Fibroblast of lung (primary cell): ENCODE results near the gene PRKCG. TPM values are rescaled to one million over a fixed set of nuclear protein-coding genes. Genes with fewer than 3 reads are reported as not detected.

Experiments used
- DNase-seq, 2 donors: peaks; one replicate each; pipeline versions ENCODE4 v3.0.0 to v3.0.0-alpha.2; 2010; ENCODE audit warnings: low read depth in 2 of 2
- H2AFZ ChIP-seq: 2 replicates; pipeline ENCODE4 v1.5.1; 2012; ENCODE audit warnings: low read length, control low read depth, inconsistent platforms
- H3K27ac ChIP-seq: 2 replicates; pipeline ENCODE4 v1.5.1; 2011; ENCODE audit warnings: low read length, control low read depth; ENCODE audit not compliant: insufficient read depth
- H3K27me3 ChIP-seq: 2 replicates; pipeline ENCODE4 v1.5.1; 2011; ENCODE audit warnings: mild to moderate bottlenecking, low read length; ENCODE audit not compliant: control insufficient read depth, insufficient read depth
- H3K36me3 ChIP-seq: 2 replicates; pipeline ENCODE4 v1.5.1; 2011; ENCODE audit warnings: low read length; ENCODE audit not compliant: control insufficient read depth, insufficient read depth
- H3K4me1 ChIP-seq: 2 replicates; pipeline ENCODE4 v1.5.1; 2011; ENCODE audit warnings: low read length; ENCODE audit not compliant: control insufficient read depth, insufficient read depth; ENCODE audit errors: extremely low read depth
- H3K4me2 ChIP-seq: 2 replicates; pipeline ENCODE4 v1.5.1; 2011; ENCODE audit warnings: low read length, control low read depth; ENCODE audit not compliant: insufficient read depth; ENCODE audit errors: extremely low read depth
- H3K4me3 ChIP-seq, 4 experiments: fragments of 200-600 bp in 1 of 4; sonication (generic) in 1 of 4; replicated peaks in 1 of 4; 2 replicates each; pipeline ENCODE4 v1.5.1; 2011 to 2016; ENCODE audit warnings: low read length in 4 of 4, low read depth in 3 of 4, mild to moderate bottlenecking in 3 of 4, control low read depth in 2 of 4, inconsistent platforms in 1 of 4, mixed read lengths in 1 of 4; ENCODE audit not compliant: insufficient read depth in 1 of 4; ENCODE audit errors: control extremely low read depth in 1 of 4
- H3K79me2 ChIP-seq: 2 replicates; pipeline ENCODE4 v1.5.1; 2012; ENCODE audit warnings: mild to moderate bottlenecking, low read length, inconsistent platforms; ENCODE audit not compliant: control insufficient read depth, insufficient read depth
- H3K9ac ChIP-seq: 2 replicates; pipeline ENCODE4 v1.5.1; 2011; ENCODE audit warnings: mild to moderate bottlenecking, low read length, control low read depth; ENCODE audit not compliant: insufficient read depth
- H3K9me3 ChIP-seq: 2 replicates; pipeline ENCODE4 v1.5.1; 2012; ENCODE audit warnings: low read depth, low read length; ENCODE audit not compliant: control insufficient read depth, insufficient read depth
- H4K20me1 ChIP-seq: 2 replicates; pipeline ENCODE4 v1.5.1; 2011; ENCODE audit warnings: low read length; ENCODE audit not compliant: control insufficient read depth, insufficient read depth; ENCODE audit errors: extremely low read depth
- CTCF ChIP-seq, 2 donors: IDR thresholded peaks in 1 of 2; conservative IDR thresholded peaks in 1 of 2; 1 replicate in 1 of 2; 2 replicates in 1 of 2; pipeline ENCODE4 v1.5.1; 2011 to 2012; ENCODE audit warnings: low read length in 2 of 2, control low read depth in 1 of 2, inconsistent platforms in 1 of 2, low read depth in 1 of 2, mild to moderate bottlenecking in 1 of 2
- EZH2 ChIP-seq: IDR thresholded peaks from 2 replicates; pipeline ENCODE4 v1.5.1; 2012; ENCODE audit warnings: low read length, control low read depth, mild to moderate bottlenecking; ENCODE audit errors: missing control alignments
- polyA plus RNA-seq, 2 donors: library from polyadenylated mRNA; depleted of rRNA in 1 of 2; stranded (reverse) in 1 of 2; unstranded in 1 of 2; fragments of >200 nt; gene quantifications; 2 replicates each; pipeline ENCODE4 v1.2.1, GENCODE V29; 2011 to 2012; ENCODE audit warnings: missing spikeins in 1 of 2
- total RNA-seq: library from RNA; depleted of rRNA; stranded (reverse); fragments of >200 nt; gene quantifications from 2 replicates; pipeline ENCODE4 v1.2.1, GENCODE V29; 2014

The PRKCG gene
- total and polyA plus RNA-seq, 2 donors (not counting 1 experiment from before 2014, with no cell fraction given) = not detected

GRCh38 chr19:53882391-53883050 is 524 bp downstream of the PRKCG start:
- H2AFZ ChIP-seq = no peak overlapping the region
- peak overlapping the region; percentile 64 for H3K4me2 ChIP-seq
- H3K27me3 ChIP-seq = peaks cover 47% of the 10 kb centered on the region
- no peaks in the 10 kb centered on the region for H4K20me1 ChIP-seq
- peaks cover 8% of the 10 kb centered on the region for H3K4me1 ChIP-seq
- H3K9ac ChIP-seq = no peak overlapping the region
- no peaks in the 10 kb centered on the region for H3K79me2 ChIP-seq
- no peaks in the 10 kb centered on the region for H3K9me3 ChIP-seq
- DNase-seq = no peak
- H3K36me3 ChIP-seq = no peaks in the 10 kb centered on the region
- H3K4me3 ChIP-seq = peak overlapping the region in 1 of 4 experiments; percentile 48
- TF ChIP-seq EZH2 = peak; percentile 56
- no peak for TF ChIP-seq CTCF (conservative IDR thresholded peaks at IDR 0.05 in 1 of 2, IDR thresholded peaks at IDR 0.05 in 1 of 2; ENCODE audit: low read depth in 1 of 2, low read length in 2 of 2)
- H3K27ac ChIP-seq = no peak overlapping the region

GRCh38 chr19:53883231-53883661 is 1.2 kb downstream of the PRKCG start:
- no peak overlapping the region for H3K4me3 ChIP-seq
- H3K9ac ChIP-seq = no peak overlapping the region
- H3K36me3 ChIP-seq = no peaks in the 10 kb centered on the region
- no peak for TF ChIP-seq CTCF (conservative IDR thresholded peaks at IDR 0.05 in 1 of 2, IDR thresholded peaks at IDR 0.05 in 1 of 2; ENCODE audit: low read depth in 1 of 2, low read length in 2 of 2)
- no peak for TF ChIP-seq EZH2
- no peak overlapping the region for H2AFZ ChIP-seq
- H3K27me3 ChIP-seq = peaks cover 47% of the 10 kb centered on the region
- no peak overlapping the region for H3K4me2 ChIP-seq
- H4K20me1 ChIP-seq = no peaks in the 10 kb centered on the region
- DNase-seq = no peak
- peaks cover 8% of the 10 kb centered on the region for H3K4me1 ChIP-seq
- no peaks in the 10 kb centered on the region for H3K9me3 ChIP-seq
- H3K79me2 ChIP-seq = no peaks in the 10 kb centered on the region
- no peak overlapping the region for H3K27ac ChIP-seq

- Histone ChIP-seq H3K36me3 (no peaks in the 10 kb centered on the region), H3K79me2 (no peaks in the 10 kb centered on the region), H4K20me1 (no peaks in the 10 kb centered on the region), H3K4me1 (peaks cover 8% of the 10 kb centered on the region), H3K27ac (no peak overlapping the region), H3K4me2 (no peak overlapping the region), H3K27me3 (peaks cover 47% of the 10 kb centered on the region), H2AFZ (no peak overlapping the region), H3K4me3 (no peak overlapping the region), H3K9ac (no peak overlapping the region), H3K9me3 (no peaks in the 10 kb centered on the region)
- DNase-seq = no peak
- TF ChIP-seq EZH2 = peak; percentile 70
- TF ChIP-seq CTCF (conservative IDR thresholded peaks at IDR 0.05 in 1 of 2, IDR thresholded peaks at IDR 0.05 in 1 of 2; ENCODE audit: low read depth in 1 of 2, low read length in 2 of 2) = no peak
These were observed 1.7 kb downstream of the PRKCG start for GRCh38 chr19:53883741-53884140.
